Neural progenitor cell (in vitro differentiated cells): ENCODE results near the gene IL17RA.

Experiments
- CTCF ChIP-seq: fragments of 200-600 bp; sonication (generic); IDR thresholded peaks from 2 replicates; pipeline ENCODE4 v1.5.1; 2017; ENCODE audit warnings: antibody characterized with exemption, mild to moderate bottlenecking
- EZH2phosphoT487 ChIP-seq: fragments of 200-600 bp; sonication (generic); IDR thresholded peaks from 2 replicates; pipeline ENCODE4 v1.6.1; 2017; ENCODE audit warnings: antibody characterized with exemption

- TF ChIP-seq CTCF (no peak), EZH2phosphoT487 (no peak)
Observed at GRCh38 chr22:17162731-17163130, 77.9 kb downstream of the IL17RA start.
